Gastrocnemius medialis (tissue), 4 donors: ENCODE measurements around the gene EFEMP2. TPM values are rescaled to one million over a fixed set of nuclear protein-coding genes. Genes with fewer than 3 reads are reported as not detected.

Experiments used
- ATAC-seq, 2 donors: fragments of 150-250 bp; one replicate each; pipeline ENCODE4 v1.9.1; 2016
- DNase-seq, 2 donors: peaks; one replicate each; pipeline ENCODE4 v3.0.0-alpha.2; 2019
- H3K27ac ChIP-seq, 4 donors: fragments of 200-600 bp; sonication (generic); 1 replicate in 1 of 4; 2 replicates in 3 of 4; pipeline ENCODE4 v1.5.1; 2016 to 2018; ENCODE audit warnings: mild to moderate bottlenecking in 2 of 4, moderate library complexity in 1 of 4
- H3K27me3 ChIP-seq, 3 donors: fragments of 200-600 bp; sonication (generic) in 2 of 3; 1 replicate in 1 of 3; 2 replicates in 2 of 3; pipeline versions ENCODE4 v1.5.1 to v1.6.0; 2016 to 2019; ENCODE audit warnings: mild to moderate bottlenecking in 1 of 3, moderate library complexity in 1 of 3
- H3K36me3 ChIP-seq, 2 donors: fragments of 200-600 bp; sonication (generic) in 1 of 2; one replicate each; pipeline ENCODE4 v1.5.1; 2017 to 2018
- H3K4me1 ChIP-seq, 2 donors: fragments of 200-600 bp; sonication (generic) in 1 of 2; one replicate each; pipeline ENCODE4 v1.5.1; 2016 to 2017; ENCODE audit warnings: mild to moderate bottlenecking in 2 of 2
- H3K4me3 ChIP-seq, 4 donors: fragments of 200-600 bp; sonication (generic) in 3 of 4; 1 replicate in 1 of 4; 2 replicates in 3 of 4; pipeline ENCODE4 v1.5.1; 2016 to 2019; ENCODE audit warnings: mild to moderate bottlenecking in 2 of 4
- H3K9me3 ChIP-seq, 3 donors: fragments of 200-600 bp; sonication (generic) in 2 of 3; 1 replicate in 1 of 3; 2 replicates in 2 of 3; pipeline ENCODE4 v1.5.1; 2016 to 2019
- CTCF ChIP-seq, 5 experiments: fragments of 450-650 bp in 3 of 5; fragments of 200-600 bp in 2 of 5; sonication (generic) in 2 of 5; IDR thresholded peaks in 4 of 5; conservative IDR thresholded peaks in 1 of 5; 1 replicate in 4 of 5; 2 replicates in 1 of 5; pipeline ENCODE4 v1.5.1; 2016 to 2019; ENCODE audit warnings: antibody characterized with exemption in 5 of 5, mild to moderate bottlenecking in 3 of 5, moderate library complexity in 3 of 5
- POLR2A ChIP-seq, 2 donors: fragments of 450-650 bp; IDR thresholded peaks; one replicate each; pipeline ENCODE4 v1.6.1; 2017; ENCODE audit warnings: antibody characterized with exemption in 2 of 2, mild to moderate bottlenecking in 2 of 2, moderate library complexity in 2 of 2
- in situ Hi-C, 4 donors: fragments of 200-750 bp; cut with MboI; loops; one replicate each; pipeline versions ENCODE4 v1.15.0 to v1.8.0; 2017; ENCODE audit warnings: low sequenced_read_pairs in 4 of 4
- intact Hi-C: fragments of 100-400 bp; cut with DNase I; formaldehyde crosslinking; loops from one replicate; pipeline ENCODE4 v1.15.1; 2023; ENCODE audit warnings: low total_unique reads
- total RNA-seq, 4 donors: library from RNA; depleted of rRNA; stranded (reverse); fragments of >200 nt; gene quantifications; one replicate each; pipeline versions ENCODE4 v1.1.0 to v1.2.3, GENCODE V29; 2016

The EFEMP2 gene
- total RNA-seq, 4 donors from 2014 or later, result 20.6 to 24.1 (median 22.9) TPM

- H3K27ac ChIP-seq, result no peak overlapping the region
- DNase-seq (no peak), ATAC-seq (no peak)
- no peak overlapping the region for H3K4me3 ChIP-seq
- peaks cover 0 to 4% (median 0%) of the 10 kb centered on the region in 3 donors for H3K9me3 ChIP-seq
- H3K27me3 ChIP-seq, result no peaks in the 10 kb centered on the region
- H3K4me1 ChIP-seq, result peaks cover 17 to 22% of the 10 kb centered on the region in 2 donors
- in situ Hi-C loops, result no loop called here
- H3K36me3 ChIP-seq, result peaks cover 0 to 48% of the 10 kb centered on the region in 2 donors
- intact Hi-C loops, result loop anchor here (5.0 kb wide), 1 partner anchor 627 kb away; the partner anchor contains the start of gene DPP3
- no peak for TF ChIP-seq CTCF (IDR thresholded peaks at IDR 0.05 in 4 of 5, conservative IDR thresholded peaks at IDR 0.05 in 1 of 5)
- no peak for TF ChIP-seq POLR2A (IDR thresholded peaks at IDR 0.05)
Observed at GRCh38 chr11:65854852-65855837, 17.5 kb downstream of the EFEMP2 start.

GRCh38 chr11:65854161-65854592 lies 18.4 kb downstream of the EFEMP2 start:
- H3K9me3 ChIP-seq, result peaks cover 0 to 4% (median 0%) of the 10 kb centered on the region in 3 donors
- H3K36me3 ChIP-seq, result peaks cover 0 to 48% of the 10 kb centered on the region in 2 donors
- peaks cover 17 to 22% of the 10 kb centered on the region in 2 donors for H3K4me1 ChIP-seq
- TF ChIP-seq POLR2A (IDR thresholded peaks at IDR 0.05) (no peak), CTCF (IDR thresholded peaks at IDR 0.05 in 4 of 5, conservative IDR thresholded peaks at IDR 0.05 in 1 of 5) (no peak)
- no peak for ATAC-seq
- in situ Hi-C loops, result no loop called here
- no peak overlapping the region for H3K27ac ChIP-seq
- no peaks in the 10 kb centered on the region for H3K27me3 ChIP-seq
- DNase-seq, result no peak
- intact Hi-C loops, result no loop called here
- H3K4me3 ChIP-seq, result no peak overlapping the region

- peaks cover 0 to 4% (median 0%) of the 10 kb centered on the region in 3 donors for H3K9me3 ChIP-seq
- peaks cover 10 to 16% of the 10 kb centered on the region in 2 donors for H3K4me1 ChIP-seq
- no peak overlapping the region for H3K4me3 ChIP-seq
- no peak overlapping the region for H3K27ac ChIP-seq
- in situ Hi-C loops (no loop called here), intact Hi-C loops (no loop called here)
- no peaks in the 10 kb centered on the region for H3K27me3 ChIP-seq
- H3K36me3 ChIP-seq, result peaks cover 0 to 48% of the 10 kb centered on the region in 2 donors
- DNase-seq, result no peak
- TF ChIP-seq POLR2A (IDR thresholded peaks at IDR 0.05) (no peak), CTCF (IDR thresholded peaks at IDR 0.05 in 4 of 5, conservative IDR thresholded peaks at IDR 0.05 in 1 of 5) (no peak)
- no peak for ATAC-seq
Observed at GRCh38 chr11:65853246-65853979, 19.2 kb downstream of the EFEMP2 start.

- ATAC-seq (no peak), DNase-seq (no peak)
- intact Hi-C loops, result no loop called here
- H3K27ac ChIP-seq, result no peak overlapping the region
- no peak overlapping the region for H3K4me3 ChIP-seq
- H3K9me3 ChIP-seq, result peaks cover 0 to 4% (median 0%) of the 10 kb centered on the region in 3 donors
- no peak for TF ChIP-seq POLR2A (IDR thresholded peaks at IDR 0.05)
- no peak for TF ChIP-seq CTCF (IDR thresholded peaks at IDR 0.05 in 4 of 5, conservative IDR thresholded peaks at IDR 0.05 in 1 of 5)
- H3K27me3 ChIP-seq, result no peaks in the 10 kb centered on the region
- peaks cover 0 to 48% of the 10 kb centered on the region in 2 donors for H3K36me3 ChIP-seq
- H3K4me1 ChIP-seq, result peaks cover 10 to 14% of the 10 kb centered on the region in 2 donors
- in situ Hi-C loops, result no loop called here
Observed at GRCh38 chr11:65852508-65853245, 19.9 kb downstream of the EFEMP2 start.
